Measurements from ENCODE around the gene HOXB3.
A peak's percentile ranks its signal among the peaks of the same experiment; 100 is the strongest.

The HOXB3 gene

DNA sequence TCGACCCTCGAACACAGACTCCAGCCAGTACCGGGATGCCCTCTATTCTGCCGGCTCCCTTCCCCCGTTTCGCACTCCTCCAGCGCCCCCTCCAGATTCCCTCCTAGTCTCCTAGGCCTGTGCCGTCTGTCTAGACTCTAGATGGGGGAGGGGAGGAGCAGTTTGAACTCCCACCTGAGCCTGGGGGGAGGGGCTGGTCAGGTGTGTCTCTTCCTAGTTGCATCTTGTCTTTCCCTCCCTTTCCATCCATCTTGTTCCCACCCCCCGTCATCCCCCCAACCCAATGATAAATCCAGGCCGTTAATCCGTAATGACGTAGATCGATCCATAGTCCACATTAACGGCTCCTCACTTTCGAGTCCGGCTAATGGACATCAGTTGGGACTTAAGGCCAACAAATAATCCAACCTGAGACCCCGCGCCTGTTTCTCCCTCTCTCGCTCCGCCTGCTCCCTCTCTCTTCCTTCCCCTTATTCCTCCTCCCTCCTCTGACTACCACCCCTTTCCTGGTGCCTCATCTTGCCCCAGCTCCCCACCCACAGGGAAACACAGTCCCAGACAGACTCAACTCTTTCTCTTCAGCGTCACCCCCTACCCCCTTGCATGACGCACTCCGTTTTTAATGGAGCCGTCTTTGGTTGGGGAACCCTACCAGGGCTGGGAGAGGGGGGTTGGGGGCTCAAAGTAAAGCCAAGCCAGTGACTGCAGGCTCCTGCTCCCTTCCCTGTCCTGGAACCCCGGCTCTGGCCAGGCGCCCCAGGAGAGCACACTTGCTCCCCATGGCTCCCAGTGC is 6.9 kb upstream of the HOXB3 start:
- Histone ChIP-seq H3K4me2 (ENCODE audit: low read length) (no peak overlapping the region), H3K56ac (ENCODE audit: low read length) (peak overlapping the region; percentile 22), H4K5ac (ENCODE audit: low read length) (no peak overlapping the region), H2AK5ac (ENCODE audit: low read length) (no peak overlapping the region), H2BK5ac (ENCODE audit: low read length) (no peak overlapping the region), H2BK120ac (ENCODE audit: low read depth, low read length) (no peak overlapping the region), H3K4me1 (ENCODE audit: control insufficient read depth, low read depth, low read length) (peaks cover 11% of the 10 kb centered on the region), H3K27ac (ENCODE audit: low read depth, low read length) (no peak overlapping the region), H3K36me3 (ENCODE audit: control insufficient read depth, insufficient read depth, low read length) (no peaks in the 10 kb centered on the region), H3K4me3 (ENCODE audit: low read length) (no peak overlapping the region), H3K27me3 (ENCODE audit: insufficient read depth, low read length, poor library complexity) (peaks cover 86% of the 10 kb centered on the region), H2BK15ac (replicated peaks; ENCODE audit: low read depth) (no peak overlapping the region), H4K8ac (ENCODE audit: low read depth, low read length) (no peak overlapping the region), H3K18ac (ENCODE audit: low read length) (no peak overlapping the region), H3K23ac (ENCODE audit: low read length) (no peak overlapping the region), H3K4ac (ENCODE audit: low read depth, low read length) (no peak overlapping the region), H3K79me2 (ENCODE audit: control insufficient read depth, insufficient read depth, low read length) (no peaks in the 10 kb centered on the region), H3K79me1 (ENCODE audit: low read length) (no peaks in the 10 kb centered on the region), H3K9ac (ENCODE audit: low read length) (no peak overlapping the region)
- DNase-seq = no peak
- no CpG with 5 or more reads among the region's 26 CpGs for WGBS (ENCODE audit: extremely low coverage, insufficient coverage, low lambda C conversion rate)

DNA sequence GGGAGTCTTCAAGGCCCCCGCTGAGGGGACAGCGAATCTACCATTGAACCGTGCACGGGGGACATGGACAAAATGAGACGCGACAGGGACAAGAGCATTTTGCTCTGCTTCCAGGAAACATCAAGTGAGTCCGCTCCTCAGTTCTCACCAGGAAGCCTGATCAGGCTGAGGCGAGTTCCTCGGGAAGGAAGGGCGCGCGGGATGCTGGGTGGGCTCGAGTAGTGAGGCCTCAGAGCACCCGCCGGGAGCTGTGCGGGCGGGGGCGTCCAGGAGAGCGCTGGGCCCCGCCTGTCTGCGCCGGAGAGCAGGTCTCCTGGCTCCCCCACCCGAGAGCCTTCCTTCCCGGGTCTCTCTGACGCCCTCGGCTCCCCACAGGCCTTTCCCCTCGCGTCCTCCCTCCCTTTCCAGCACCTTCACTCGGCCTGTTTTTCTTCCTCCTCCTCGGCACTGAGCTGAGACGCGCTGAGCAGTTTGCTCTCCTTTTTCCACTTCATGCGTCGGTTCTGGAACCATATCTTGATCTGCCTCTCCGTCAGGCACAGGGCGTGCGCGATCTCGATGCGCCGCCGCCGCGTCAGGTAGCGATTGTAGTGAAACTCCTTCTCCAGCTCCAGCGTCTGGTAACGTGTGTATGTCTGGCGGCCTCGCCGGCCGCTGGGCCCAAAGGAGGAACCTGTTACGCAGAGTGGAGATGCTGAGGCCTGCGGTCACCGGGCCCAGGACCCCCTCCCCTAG is 6.1 kb upstream of the HOXB3 start:
- Histone ChIP-seq H3K27ac (ENCODE audit: low read depth, low read length) (no peak overlapping the region), H3K4me3 (ENCODE audit: low read length) (no peak overlapping the region), H3K9ac (ENCODE audit: low read length) (peak overlapping the region; percentile 22), H2BK15ac (replicated peaks; ENCODE audit: low read depth) (no peak overlapping the region), H2AK5ac (ENCODE audit: low read length) (no peak overlapping the region), H2BK5ac (ENCODE audit: low read length) (no peak overlapping the region), H3K36me3 (ENCODE audit: control insufficient read depth, insufficient read depth, low read length) (no peaks in the 10 kb centered on the region), H3K4me1 (ENCODE audit: control insufficient read depth, low read depth, low read length) (peaks cover 7% of the 10 kb centered on the region), H3K18ac (ENCODE audit: low read length) (no peak overlapping the region), H3K56ac (ENCODE audit: low read length) (peak overlapping the region; percentile 10), H3K23ac (ENCODE audit: low read length) (peak overlapping the region; percentile 51), H4K5ac (ENCODE audit: low read length) (no peak overlapping the region), H3K4ac (ENCODE audit: low read depth, low read length) (no peak overlapping the region), H3K4me2 (ENCODE audit: low read length) (peak overlapping the region; percentile 57), H4K8ac (ENCODE audit: low read depth, low read length) (no peak overlapping the region), H3K27me3 (ENCODE audit: insufficient read depth, low read length, poor library complexity) (peaks cover 84% of the 10 kb centered on the region), H3K79me2 (ENCODE audit: control insufficient read depth, insufficient read depth, low read length) (no peaks in the 10 kb centered on the region), H3K79me1 (ENCODE audit: low read length) (no peaks in the 10 kb centered on the region), H2BK120ac (ENCODE audit: low read depth, low read length) (no peak overlapping the region)
- DNase-seq = no peak
- no CpG with 5 or more reads among the region's 54 CpGs for WGBS (ENCODE audit: extremely low coverage, insufficient coverage, low lambda C conversion rate)

DNA sequence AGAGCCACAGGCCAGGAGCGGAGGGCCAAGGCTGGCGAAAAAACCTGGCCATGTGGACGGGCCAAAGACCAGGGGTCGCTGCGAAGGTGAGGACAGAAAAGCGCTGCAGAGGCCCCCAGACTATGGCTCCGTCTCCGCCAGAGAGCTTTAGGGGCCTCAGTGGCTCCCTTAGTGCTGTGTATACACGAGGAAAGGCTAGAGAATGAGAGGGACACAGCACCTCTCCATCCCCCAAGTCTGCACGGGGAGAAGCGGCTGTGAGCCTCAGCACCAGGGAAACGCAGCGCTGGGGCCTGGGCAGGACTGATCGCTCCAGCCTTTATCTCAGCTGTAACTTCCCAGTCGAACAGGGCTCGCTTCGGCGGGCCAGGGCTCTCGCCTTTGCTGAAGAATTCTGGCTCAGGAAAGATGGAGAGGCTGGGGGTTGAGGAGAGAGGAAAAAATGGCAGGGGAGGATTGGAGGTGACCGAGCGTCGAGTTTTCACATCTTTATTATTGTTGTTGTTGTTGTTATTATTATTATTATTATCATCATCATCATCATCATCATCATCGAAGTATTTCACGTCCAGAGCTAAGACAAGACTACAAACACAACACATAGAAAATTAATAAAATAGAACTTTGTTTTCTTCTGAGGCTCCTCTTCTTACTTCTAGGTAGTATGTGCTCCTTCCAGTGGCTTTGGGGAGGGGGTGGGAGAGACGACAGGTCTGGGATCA is 5.4 kb upstream of the HOXB3 start:
- H2AK5ac ChIP-seq (ENCODE audit: low read length) = no peak overlapping the region
- peaks cover 86% of the 10 kb centered on the region for H3K27me3 ChIP-seq (ENCODE audit: insufficient read depth, low read length, poor library complexity)
- peaks cover 7% of the 10 kb centered on the region for H3K4me1 ChIP-seq (ENCODE audit: control insufficient read depth, low read depth, low read length)
- no peak overlapping the region for H3K4ac ChIP-seq (ENCODE audit: low read depth, low read length)
- H3K4me3 ChIP-seq (ENCODE audit: low read length) = no peak overlapping the region
- H3K9ac ChIP-seq (ENCODE audit: low read length) = no peak overlapping the region
- H2BK5ac ChIP-seq (ENCODE audit: low read length) = no peak overlapping the region
- no peak overlapping the region for H3K4me2 ChIP-seq (ENCODE audit: low read length)
- no peak overlapping the region for H3K27ac ChIP-seq (ENCODE audit: low read depth, low read length)
- H3K79me1 ChIP-seq (ENCODE audit: low read length) = no peaks in the 10 kb centered on the region
- no peak overlapping the region for H2BK15ac ChIP-seq (replicated peaks; ENCODE audit: low read depth)
- H2BK120ac ChIP-seq (ENCODE audit: low read depth, low read length) = no peak overlapping the region
- DNase-seq = no peak
- no CpG with 5 or more reads among the region's 25 CpGs for WGBS (ENCODE audit: extremely low coverage, insufficient coverage, low lambda C conversion rate)
- no peak overlapping the region for H3K23ac ChIP-seq (ENCODE audit: low read length)
- no peak overlapping the region for H3K18ac ChIP-seq (ENCODE audit: low read length)
- no peak overlapping the region for H4K5ac ChIP-seq (ENCODE audit: low read length)
- H3K36me3 ChIP-seq (ENCODE audit: control insufficient read depth, insufficient read depth, low read length) = no peaks in the 10 kb centered on the region
- H3K56ac ChIP-seq (ENCODE audit: low read length) = no peak overlapping the region
- H3K79me2 ChIP-seq (ENCODE audit: control insufficient read depth, insufficient read depth, low read length) = no peaks in the 10 kb centered on the region
- H4K8ac ChIP-seq (ENCODE audit: low read depth, low read length) = no peak overlapping the region

DNA sequence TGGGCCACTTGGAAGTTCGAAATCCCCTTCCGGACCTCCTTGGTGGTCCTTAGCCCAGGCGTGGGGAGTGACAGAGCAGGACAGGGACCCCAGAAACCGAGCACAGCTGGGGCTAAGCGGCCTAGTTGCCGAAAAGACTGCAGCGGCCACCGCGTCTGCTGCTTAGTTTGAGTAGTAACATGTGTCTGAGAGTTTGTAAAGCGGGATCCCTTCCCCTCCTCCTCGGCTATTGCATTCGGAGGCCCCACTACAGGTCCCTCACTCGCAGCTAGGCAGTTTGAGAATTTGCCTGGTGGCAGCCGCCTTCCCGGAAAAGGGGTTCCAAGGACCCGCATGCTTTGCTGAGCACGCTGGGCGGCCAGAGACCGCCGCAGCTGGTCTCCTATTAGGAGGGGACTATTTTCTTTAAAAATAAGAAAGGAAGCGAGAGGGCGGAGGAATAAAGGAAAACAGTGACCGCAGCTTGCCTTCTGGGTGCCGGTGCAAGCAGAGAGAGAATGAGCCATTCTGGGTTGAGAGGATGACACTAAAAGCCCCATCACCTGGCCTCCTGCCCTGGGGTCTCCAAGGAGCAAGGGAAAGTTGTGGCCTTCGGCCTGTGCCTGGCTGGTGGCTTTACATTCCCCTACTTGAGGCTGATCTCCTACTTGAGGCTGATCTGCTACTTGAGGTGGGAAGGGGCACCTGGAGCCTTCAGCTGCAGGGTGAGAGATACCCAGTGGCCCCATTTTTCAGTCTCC is 4.7 kb upstream of the HOXB3 start:
- Histone ChIP-seq H3K18ac (ENCODE audit: low read length) (no peak overlapping the region), H2BK120ac (ENCODE audit: low read depth, low read length) (no peak overlapping the region), H2BK15ac (replicated peaks; ENCODE audit: low read depth) (no peak overlapping the region), H3K27ac (ENCODE audit: low read depth, low read length) (no peak overlapping the region), H3K79me2 (ENCODE audit: control insufficient read depth, insufficient read depth, low read length) (no peaks in the 10 kb centered on the region), H3K79me1 (ENCODE audit: low read length) (no peaks in the 10 kb centered on the region), H3K4me1 (ENCODE audit: control insufficient read depth, low read depth, low read length) (peaks cover 6% of the 10 kb centered on the region), H3K4me3 (ENCODE audit: low read length) (no peak overlapping the region), H2BK5ac (ENCODE audit: low read length) (no peak overlapping the region), H3K36me3 (ENCODE audit: control insufficient read depth, insufficient read depth, low read length) (no peaks in the 10 kb centered on the region), H3K4me2 (ENCODE audit: low read length) (peak overlapping the region; percentile 39), H3K4ac (ENCODE audit: low read depth, low read length) (no peak overlapping the region), H3K56ac (ENCODE audit: low read length) (peak overlapping the region; percentile 69), H3K27me3 (ENCODE audit: insufficient read depth, low read length, poor library complexity) (peaks cover 89% of the 10 kb centered on the region), H2AK5ac (ENCODE audit: low read length) (no peak overlapping the region), H3K9ac (ENCODE audit: low read length) (peak overlapping the region; percentile 44), H4K5ac (ENCODE audit: low read length) (no peak overlapping the region), H4K8ac (ENCODE audit: low read depth, low read length) (no peak overlapping the region), H3K23ac (ENCODE audit: low read length) (no peak overlapping the region)
- no peak for DNase-seq
- no CpG with 5 or more reads among the region's 25 CpGs for WGBS (ENCODE audit: extremely low coverage, insufficient coverage, low lambda C conversion rate)

DNA sequence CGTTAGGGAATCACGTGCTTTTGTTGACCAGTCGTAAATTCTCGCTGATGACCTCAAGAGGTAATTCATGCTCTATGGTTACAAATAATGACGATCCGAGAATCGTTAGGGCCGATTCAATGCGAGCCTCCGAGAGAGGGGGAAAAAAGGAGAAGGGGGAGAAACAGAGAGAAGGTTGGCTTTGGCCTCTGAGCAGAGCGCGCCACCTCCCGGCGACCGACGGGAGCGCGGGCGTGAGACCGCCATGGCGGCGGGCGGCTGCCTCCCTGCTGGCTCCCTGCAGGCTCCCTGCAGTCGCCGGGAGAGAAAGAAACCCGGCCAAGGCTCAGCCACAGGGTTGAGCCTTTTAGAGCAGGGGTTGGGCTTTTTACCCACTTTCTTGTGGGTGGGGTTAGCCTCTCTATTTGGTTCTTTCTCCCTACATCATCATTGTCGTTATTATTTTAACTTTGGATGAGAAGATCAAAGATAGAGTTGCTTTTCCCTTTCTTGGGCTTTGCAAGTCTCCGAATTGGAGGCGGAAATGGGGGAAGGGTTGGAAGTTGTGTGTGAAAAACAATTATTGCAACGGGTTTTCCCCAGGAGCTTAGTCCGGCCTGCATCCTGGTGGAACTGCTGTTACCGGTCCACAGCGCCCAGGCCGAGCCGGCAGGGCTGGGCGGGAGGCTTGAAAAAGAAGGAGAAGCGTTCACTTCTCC is 3.9 kb upstream of the HOXB3 start:
- H3K79me2 ChIP-seq (ENCODE audit: control insufficient read depth, insufficient read depth, low read length) = no peaks in the 10 kb centered on the region
- no peak overlapping the region for H2AK5ac ChIP-seq (ENCODE audit: low read length)
- no peak overlapping the region for H2BK120ac ChIP-seq (ENCODE audit: low read depth, low read length)
- H3K4me3 ChIP-seq (ENCODE audit: low read length) = no peak overlapping the region
- no peaks in the 10 kb centered on the region for H3K36me3 ChIP-seq (ENCODE audit: control insufficient read depth, insufficient read depth, low read length)
- H4K8ac ChIP-seq (ENCODE audit: low read depth, low read length) = no peak overlapping the region
- peaks cover 89% of the 10 kb centered on the region for H3K27me3 ChIP-seq (ENCODE audit: insufficient read depth, low read length, poor library complexity)
- H3K4me2 ChIP-seq (ENCODE audit: low read length) = peak overlapping the region; percentile 39
- H3K27ac ChIP-seq (ENCODE audit: low read depth, low read length) = no peak overlapping the region
- H3K4me1 ChIP-seq (ENCODE audit: control insufficient read depth, low read depth, low read length) = peaks cover 2% of the 10 kb centered on the region
- DNase-seq = peak; percentile 90
- H4K5ac ChIP-seq (ENCODE audit: low read length) = no peak overlapping the region
- no peak overlapping the region for H3K4ac ChIP-seq (ENCODE audit: low read depth, low read length)
- peak overlapping the region; percentile 69 for H3K56ac ChIP-seq (ENCODE audit: low read length)
- peak overlapping the region; percentile 44 for H3K9ac ChIP-seq (ENCODE audit: low read length)
- H3K79me1 ChIP-seq (ENCODE audit: low read length) = no peaks in the 10 kb centered on the region
- H3K18ac ChIP-seq (ENCODE audit: low read length) = no peak overlapping the region
- no peak overlapping the region for H2BK5ac ChIP-seq (ENCODE audit: low read length)
- H2BK15ac ChIP-seq (replicated peaks; ENCODE audit: low read depth) = no peak overlapping the region
- H3K23ac ChIP-seq (ENCODE audit: low read length) = no peak overlapping the region
- WGBS (ENCODE audit: extremely low coverage, insufficient coverage, low lambda C conversion rate) = no CpG with 5 or more reads among the region's 37 CpGs
